Measurements from ENCODE around the gene NDUFC2. TPM values are rescaled to one million over a fixed set of nuclear protein-coding genes. Genes with fewer than 3 reads are reported as not detected.

The NDUFC2 gene
- total and polyA plus RNA-seq, 2 of the 8 experiments (the other 6 are each of a cell fraction or from before 2014, with no cell fraction given): 216 to 356 TPM

GRCh38 chr11:78097666-78098385 is 18.2 kb upstream of the NDUFC2 start:
- CTCF ChIA-PET (ENCODE audit: partially characterized antibody): no interaction called here
- Histone ChIP-seq H3K36me3 (ENCODE audit: control insufficient read depth in 2 of 4, insufficient read depth in 4 of 4, low read length in 3 of 4) (peaks cover 2 to 30% (median 10%) of the 10 kb centered on the region in 4 experiments; a peak in 7 of 8 replicates), H2AFZ (ENCODE audit: low read length) (no peak overlapping the region), H3K4me3 (ENCODE audit: extremely low read depth in 1 of 4, insufficient read depth in 2 of 4, low read depth in 3 of 4, low read length in 4 of 4) (no peak overlapping the region), H3K4me1 (replicated peaks in 1 of 4; ENCODE audit: control insufficient read depth in 3 of 4, insufficient read depth in 4 of 4, low read length in 3 of 4) (no peaks in the 10 kb centered on the region), H3K56ac (replicated peaks; ENCODE audit: insufficient read length, low read depth, low read length) (no peak overlapping the region), H2BK12ac (ENCODE audit: low read depth, low read length) (no peak overlapping the region), H3K79me1 (ENCODE audit: low read depth, low read length) (no peaks in the 10 kb centered on the region), H4K20me1 (replicated peaks in 1 of 2; ENCODE audit: control insufficient read depth in 1 of 2, insufficient read depth in 2 of 2, low read length in 2 of 2) (no peaks in the 10 kb centered on the region), H3K27ac (ENCODE audit: low read depth, low read length) (no peak overlapping the region), H4K91ac (replicated peaks; ENCODE audit: insufficient read length, low read length) (no peak overlapping the region), H3K4me2 (ENCODE audit: insufficient read depth in 1 of 2, low read depth in 2 of 2, low read length in 2 of 2) (no peak overlapping the region), H3K27me3 (replicated peaks in 1 of 4; ENCODE audit: control insufficient read depth in 3 of 4, extremely low read depth in 1 of 4, insufficient read depth in 3 of 4, low read length in 3 of 4) (no peaks in the 10 kb centered on the region), H4K5ac (ENCODE audit: insufficient read length, low read depth, low read length) (no peak overlapping the region), H3K4ac (replicated peaks; ENCODE audit: insufficient read length, low read depth, low read length) (no peak overlapping the region), H3K23ac (ENCODE audit: insufficient read length) (no peak overlapping the region), H2BK15ac (ENCODE audit: low read length) (no peak overlapping the region), H3K9ac (replicated peaks in 1 of 4; ENCODE audit: extremely low read depth in 1 of 4, low read depth in 3 of 4, low read length in 3 of 4) (no peak overlapping the region), H3K79me2 (ENCODE audit: control insufficient read depth in 1 of 2, insufficient read depth in 2 of 2, low read length in 2 of 2) (no peaks in the 10 kb centered on the region), H3K9me3 (ENCODE audit: insufficient read depth in 2 of 2, low read depth in 1 of 2, low read length in 1 of 2) (no peaks in the 10 kb centered on the region), H3K14ac (ENCODE audit: insufficient read length) (no peak overlapping the region), H2AK5ac (ENCODE audit: low read depth, low read length) (no peak overlapping the region), H2BK20ac (ENCODE audit: low read length) (no peak overlapping the region), H2BK120ac (replicated peaks; ENCODE audit: low read depth, low read length) (no peak overlapping the region), H3K18ac (ENCODE audit: extremely low read depth, low read length) (no peak overlapping the region), H4K8ac (ENCODE audit: extremely low read depth, insufficient read depth, low read length) (no peak overlapping the region), H2BK5ac (ENCODE audit: low read depth, low read length) (no peak overlapping the region), H3K23me2 (ENCODE audit: low read depth, low read length) (no peaks in the 10 kb centered on the region)
- POLR2A ChIA-PET (ENCODE audit: partially characterized antibody): interaction anchor here (1.6 kb wide), 1 partner anchor 41 kb away, joined by 3 read pairs; no protein-coding TSS in a partner anchor
- TF ChIP-seq EP300 (IDR thresholded peaks at IDR 0.05; ENCODE audit: borderline replicate concordance in 1 of 2, low read depth in 2 of 2, low read length in 2 of 2) (no peak), SP4 (IDR thresholded peaks at IDR 0.05; ENCODE audit: low read length) (no peak), RBBP5 (IDR thresholded peaks at IDR 0.05; ENCODE audit: borderline replicate concordance, low read depth, low read length) (no peak), POLR2A (IDR thresholded peaks at IDR 0.05; ENCODE audit: control extremely low read depth in 1 of 2, low read depth in 2 of 2, low read length in 2 of 2) (no peak), TAF7 (optimal IDR thresholded peaks at IDR 0.05; ENCODE audit: borderline replicate concordance, low read depth, low read length) (no peak), ASH2L (IDR thresholded peaks at IDR 0.05; ENCODE audit: low read length) (no peak), KDM5A (IDR thresholded peaks at IDR 0.05; ENCODE audit: low read length) (no peak), USF2 (IDR thresholded peaks at IDR 0.05; ENCODE audit: low read length) (no peak), CHD2 (IDR thresholded peaks at IDR 0.05; ENCODE audit: low read length) (no peak)
- DNase-seq (ENCODE audit: low read depth in 1 of 2, low spot score in 2 of 2): no peak
- no peak for FAIRE-seq
- 93% methylated on average over 7 of the region's 7 CpGs; no CpG with 5 or more reads in 1 of the 2 experiments for WGBS, 2 experiments (ENCODE audit: extremely low coverage in 1 of 2, insufficient coverage in 1 of 2, insufficient read length in 1 of 2, insufficient replicate concordance in 2 of 2, low coverage in 1 of 2, low lambda C conversion rate in 2 of 2, missing lambda C conversion rate in 1 of 2)

Measured in H1 (cell line).